Measurements from ENCODE around the gene PDHX.

DNA sequence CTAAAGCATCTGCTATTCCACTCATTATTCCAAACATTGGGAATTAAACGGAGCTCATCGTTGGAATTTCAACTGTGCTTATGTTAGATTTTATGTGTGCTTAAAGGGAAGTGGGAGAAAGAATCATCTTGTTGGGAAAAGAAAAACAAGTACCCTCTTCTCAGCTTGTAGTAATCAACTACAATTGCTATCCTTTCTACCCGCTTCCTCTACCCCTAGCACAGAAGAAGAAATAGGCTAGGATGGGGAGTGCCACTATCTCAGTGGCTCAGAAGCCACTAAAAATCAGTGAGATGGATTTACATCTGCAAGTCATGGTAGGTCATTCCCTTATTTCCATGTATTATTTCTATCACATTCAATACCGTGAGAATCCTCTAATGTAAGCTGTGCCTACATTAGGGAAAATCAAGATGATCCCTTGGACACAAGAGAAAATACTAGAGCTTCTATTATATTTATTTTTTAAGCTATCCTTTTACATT, 124.7 kb downstream of the PDHX start:
- TF ChIP-seq, protein P1, sequence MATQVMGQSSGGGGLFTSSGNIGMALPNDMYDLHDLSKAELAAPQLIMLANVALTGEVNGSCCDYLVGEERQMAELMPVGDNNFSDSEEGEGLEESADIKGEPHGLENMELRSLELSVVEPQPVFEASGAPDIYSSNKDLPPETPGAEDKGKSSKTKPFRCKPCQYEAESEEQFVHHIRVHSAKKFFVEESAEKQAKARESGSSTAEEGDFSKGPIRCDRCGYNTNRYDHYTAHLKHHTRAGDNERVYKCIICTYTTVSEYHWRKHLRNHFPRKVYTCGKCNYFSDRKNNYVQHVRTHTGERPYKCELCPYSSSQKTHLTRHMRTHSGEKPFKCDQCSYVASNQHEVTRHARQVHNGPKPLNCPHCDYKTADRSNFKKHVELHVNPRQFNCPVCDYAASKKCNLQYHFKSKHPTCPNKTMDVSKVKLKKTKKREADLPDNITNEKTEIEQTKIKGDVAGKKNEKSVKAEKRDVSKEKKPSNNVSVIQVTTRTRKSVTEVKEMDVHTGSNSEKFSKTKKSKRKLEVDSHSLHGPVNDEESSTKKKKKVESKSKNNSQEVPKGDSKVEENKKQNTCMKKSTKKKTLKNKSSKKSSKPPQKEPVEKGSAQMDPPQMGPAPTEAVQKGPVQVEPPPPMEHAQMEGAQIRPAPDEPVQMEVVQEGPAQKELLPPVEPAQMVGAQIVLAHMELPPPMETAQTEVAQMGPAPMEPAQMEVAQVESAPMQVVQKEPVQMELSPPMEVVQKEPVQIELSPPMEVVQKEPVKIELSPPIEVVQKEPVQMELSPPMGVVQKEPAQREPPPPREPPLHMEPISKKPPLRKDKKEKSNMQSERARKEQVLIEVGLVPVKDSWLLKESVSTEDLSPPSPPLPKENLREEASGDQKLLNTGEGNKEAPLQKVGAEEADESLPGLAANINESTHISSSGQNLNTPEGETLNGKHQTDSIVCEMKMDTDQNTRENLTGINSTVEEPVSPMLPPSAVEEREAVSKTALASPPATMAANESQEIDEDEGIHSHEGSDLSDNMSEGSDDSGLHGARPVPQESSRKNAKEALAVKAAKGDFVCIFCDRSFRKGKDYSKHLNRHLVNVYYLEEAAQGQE (IDR thresholded peaks at IDR 0.05), result no peak
- TF ChIP-seq, protein P2, sequence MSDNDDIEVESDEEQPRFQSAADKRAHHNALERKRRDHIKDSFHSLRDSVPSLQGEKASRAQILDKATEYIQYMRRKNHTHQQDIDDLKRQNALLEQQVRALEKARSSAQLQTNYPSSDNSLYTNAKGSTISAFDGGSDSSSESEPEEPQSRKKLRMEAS (IDR thresholded peaks at IDR 0.05), result no peak
